Panc1 (cell line): ENCODE measurements around the gene DSCAM. TPM values are rescaled to one million over a fixed set of nuclear protein-coding genes. Genes with fewer than 3 reads are reported as not detected.

ENCODE experiments used
- ATAC-seq: fragments of 200-7000 bp; cut with Tn5 transposase; 2 replicates; pipeline ENCODE4 v1.9.1; 2020; ENCODE audit warnings: mild to moderate bottlenecking, moderate library complexity
- BruUV-seq: library from RNA; stranded (reverse); fragments of 400-500 nt; replicated peaks from 2 replicates; lab custom pipeline; 2021; lab: Mats Ljungman, UMichigan
- CTCF ChIA-PET: fragments of 300-600 bp; sonication (Branson Sonifier 250); formaldehyde crosslinking; loops from one replicate; lab custom pipeline; 2022; ENCODE audit warnings: antibody characterized with exemption; lab: Charles Lee
- POLR2A ChIA-PET: fragments of 300-600 bp; sonication (Branson Sonifier 250); formaldehyde crosslinking; loops from one replicate; lab custom pipeline; 2022; ENCODE audit warnings: antibody characterized with exemption; lab: Charles Lee
- DNase-seq: peaks from one replicate; pipeline ENCODE4 v3.0.0-alpha.2; 2010; ENCODE audit warnings: low read depth, low spot score
- H3K27ac ChIP-seq: 2 replicates; pipeline ENCODE4 v1.5.1; 2011; ENCODE audit warnings: mild to moderate bottlenecking, low read length, inconsistent platforms
- H3K27me3 ChIP-seq: fragments of 200-500 bp; sonication (Bioruptor generic); 2 replicates; pipeline ENCODE4 v1.6.0; 2014; ENCODE audit warnings: low read length, inconsistent platforms; ENCODE audit not compliant: control insufficient read depth, insufficient read depth
- H3K36me3 ChIP-seq: fragments of 200-500 bp; sonication (Bioruptor generic); 2 replicates; pipeline ENCODE4 v1.5.1; 2014; ENCODE audit warnings: inconsistent platforms, mild to moderate bottlenecking, low read length, moderate library complexity; ENCODE audit not compliant: control insufficient read depth, insufficient read depth
- H3K4me1 ChIP-seq: 2 replicates; pipeline ENCODE4 v1.5.1; 2011; ENCODE audit warnings: inconsistent platforms, mild to moderate bottlenecking, low read length, moderate library complexity; ENCODE audit not compliant: control insufficient read depth, insufficient read depth
- H3K4me3 ChIP-seq, 2 experiments: 2 replicates each; pipeline ENCODE4 v1.5.1; 2011 to 2012; ENCODE audit warnings: low read depth in 2 of 2, low read length in 2 of 2, mild to moderate bottlenecking in 2 of 2, inconsistent platforms in 1 of 2, moderate library complexity in 1 of 2
- H3K9me3 ChIP-seq: fragments of 200-500 bp; sonication (Bioruptor generic); 2 replicates; pipeline ENCODE4 v1.5.1; 2014; ENCODE audit warnings: low read depth, mild to moderate bottlenecking, inconsistent platforms, low read length, moderate library complexity; ENCODE audit not compliant: control insufficient read depth, insufficient read depth
- POLR2AphosphoS5 ChIP-seq: IDR thresholded peaks from 2 replicates; pipeline ENCODE4 v1.6.1; 2012; ENCODE audit warnings: mild to moderate bottlenecking, low read depth, low read length, moderate library complexity
- SIN3A ChIP-seq: IDR thresholded peaks from 2 replicates; pipeline ENCODE4 v1.6.1; 2012; ENCODE audit warnings: low read depth, mild to moderate bottlenecking, low read length, moderate library complexity, borderline replicate concordance; ENCODE audit not compliant: insufficient read depth
- TCF7L2 ChIP-seq: IDR thresholded peaks from 2 replicates; pipeline ENCODE4 v1.6.1; 2011; ENCODE audit warnings: mild to moderate bottlenecking, low read depth, low read length, inconsistent platforms
- in situ Hi-C: cut with HindIII; loops from 2 replicates; pipeline ENCODE4 v1.10.0; 2016; ENCODE audit warnings: low sequenced_read_pairs, low pct_unique_long_range_greater_than_20kb
- intact Hi-C: fragments of 100-400 bp; cut with micrococcal nuclease; formaldehyde crosslinking; loops from one replicate; pipeline ENCODE4 v1.10.0; 2022; ENCODE audit not compliant: unreplicated experiment
- total RNA-seq: library from RNA; stranded (reverse); gene quantifications from one replicate; pipeline ENCODE4 v1.2.1, GENCODE V29; 2021; ENCODE audit not compliant: unreplicated experiment
- TF ChIP-seq, protein P1 (sequence below): fragments of 450-650 bp; IDR thresholded peaks from 2 replicates; pipeline ENCODE4 v1.5.1; 2017; ENCODE audit warnings: mild to moderate bottlenecking
- TF ChIP-seq, protein P2 (sequence below), 2 experiments: IDR thresholded peaks; 2 replicates each; pipeline ENCODE4 v1.6.1; 2011 to 2012; ENCODE audit warnings: low read depth in 2 of 2, control low read depth in 1 of 2, low read length in 1 of 2, mild to moderate bottlenecking in 1 of 2, moderate library complexity in 1 of 2; ENCODE audit not compliant: insufficient read depth in 1 of 2

DSCAM gene
- total RNA-seq, 1 experiment from 2014 or later = not detected

DNA sequence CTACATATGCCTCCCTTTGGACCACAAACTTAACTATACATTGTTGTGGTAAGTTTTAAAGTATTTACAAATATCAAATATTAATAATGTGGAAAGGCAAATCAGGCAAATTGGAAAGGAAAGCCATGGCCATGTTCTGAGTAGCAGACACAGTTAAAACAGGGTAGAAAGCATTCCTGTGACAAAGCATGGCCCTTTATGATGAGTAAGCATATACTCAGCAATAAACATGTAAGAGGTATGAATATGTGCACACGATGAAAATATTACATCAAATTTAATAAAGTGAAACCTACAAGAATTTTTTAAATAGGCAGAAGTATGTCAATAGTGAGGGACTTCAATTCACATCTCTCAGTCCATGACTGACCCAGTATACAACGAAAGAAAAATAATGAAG, 389.2 kb downstream of the DSCAM start:
- no peaks in the 10 kb centered on the region for H3K27me3 ChIP-seq
- intact Hi-C loops (no loop called here), in situ Hi-C loops (no loop called here)
- CTCF ChIA-PET = no interaction called here
- no TSS peak for BruUV-seq
- TF ChIP-seq SIN3A (no peak), TCF7L2 (no peak)
- TF ChIP-seq, protein P1, sequence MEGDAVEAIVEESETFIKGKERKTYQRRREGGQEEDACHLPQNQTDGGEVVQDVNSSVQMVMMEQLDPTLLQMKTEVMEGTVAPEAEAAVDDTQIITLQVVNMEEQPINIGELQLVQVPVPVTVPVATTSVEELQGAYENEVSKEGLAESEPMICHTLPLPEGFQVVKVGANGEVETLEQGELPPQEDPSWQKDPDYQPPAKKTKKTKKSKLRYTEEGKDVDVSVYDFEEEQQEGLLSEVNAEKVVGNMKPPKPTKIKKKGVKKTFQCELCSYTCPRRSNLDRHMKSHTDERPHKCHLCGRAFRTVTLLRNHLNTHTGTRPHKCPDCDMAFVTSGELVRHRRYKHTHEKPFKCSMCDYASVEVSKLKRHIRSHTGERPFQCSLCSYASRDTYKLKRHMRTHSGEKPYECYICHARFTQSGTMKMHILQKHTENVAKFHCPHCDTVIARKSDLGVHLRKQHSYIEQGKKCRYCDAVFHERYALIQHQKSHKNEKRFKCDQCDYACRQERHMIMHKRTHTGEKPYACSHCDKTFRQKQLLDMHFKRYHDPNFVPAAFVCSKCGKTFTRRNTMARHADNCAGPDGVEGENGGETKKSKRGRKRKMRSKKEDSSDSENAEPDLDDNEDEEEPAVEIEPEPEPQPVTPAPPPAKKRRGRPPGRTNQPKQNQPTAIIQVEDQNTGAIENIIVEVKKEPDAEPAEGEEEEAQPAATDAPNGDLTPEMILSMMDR = no peak
- H3K36me3 ChIP-seq = no peaks in the 10 kb centered on the region
- ATAC-seq (no peak), DNase-seq (no peak)
- no peaks in the 10 kb centered on the region for H3K9me3 ChIP-seq
- POLR2A ChIA-PET = no interaction called here
- no peak overlapping the region for H3K27ac ChIP-seq
- no peaks in the 10 kb centered on the region for H3K4me1 ChIP-seq
- no peak overlapping the region for H3K4me3 ChIP-seq

DNA sequence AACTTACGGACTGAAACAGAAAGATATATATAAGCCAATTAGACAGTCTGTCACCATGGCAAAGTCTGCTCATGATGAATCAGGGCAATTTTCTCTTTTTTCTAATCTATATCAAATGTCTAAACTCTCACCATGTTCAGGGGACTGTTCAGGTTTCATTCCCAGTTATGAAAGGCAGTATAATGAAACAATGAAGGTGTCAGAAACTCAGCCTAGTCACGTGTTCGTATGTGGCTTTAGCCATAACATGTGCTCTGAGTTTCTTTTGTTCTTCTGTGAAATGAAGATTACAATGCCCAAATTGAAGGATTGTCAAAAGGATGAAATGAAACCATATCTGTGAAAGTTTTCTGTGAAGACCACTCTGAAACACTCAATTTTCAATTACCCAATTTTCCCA, 392.9 kb downstream of the DSCAM start:
- no peak for ATAC-seq
- Histone ChIP-seq H3K27ac (no peak overlapping the region), H3K9me3 (no peaks in the 10 kb centered on the region), H3K36me3 (no peaks in the 10 kb centered on the region), H3K27me3 (no peaks in the 10 kb centered on the region), H3K4me1 (no peaks in the 10 kb centered on the region), H3K4me3 (no peak overlapping the region)
- ChIA-PET POLR2A (no interaction called here), CTCF (no interaction called here)
- DNase-seq = no peak
- TF ChIP-seq POLR2AphosphoS5 (no peak), SIN3A (no peak), TCF7L2 (no peak)
- TF ChIP-seq, protein P2, sequence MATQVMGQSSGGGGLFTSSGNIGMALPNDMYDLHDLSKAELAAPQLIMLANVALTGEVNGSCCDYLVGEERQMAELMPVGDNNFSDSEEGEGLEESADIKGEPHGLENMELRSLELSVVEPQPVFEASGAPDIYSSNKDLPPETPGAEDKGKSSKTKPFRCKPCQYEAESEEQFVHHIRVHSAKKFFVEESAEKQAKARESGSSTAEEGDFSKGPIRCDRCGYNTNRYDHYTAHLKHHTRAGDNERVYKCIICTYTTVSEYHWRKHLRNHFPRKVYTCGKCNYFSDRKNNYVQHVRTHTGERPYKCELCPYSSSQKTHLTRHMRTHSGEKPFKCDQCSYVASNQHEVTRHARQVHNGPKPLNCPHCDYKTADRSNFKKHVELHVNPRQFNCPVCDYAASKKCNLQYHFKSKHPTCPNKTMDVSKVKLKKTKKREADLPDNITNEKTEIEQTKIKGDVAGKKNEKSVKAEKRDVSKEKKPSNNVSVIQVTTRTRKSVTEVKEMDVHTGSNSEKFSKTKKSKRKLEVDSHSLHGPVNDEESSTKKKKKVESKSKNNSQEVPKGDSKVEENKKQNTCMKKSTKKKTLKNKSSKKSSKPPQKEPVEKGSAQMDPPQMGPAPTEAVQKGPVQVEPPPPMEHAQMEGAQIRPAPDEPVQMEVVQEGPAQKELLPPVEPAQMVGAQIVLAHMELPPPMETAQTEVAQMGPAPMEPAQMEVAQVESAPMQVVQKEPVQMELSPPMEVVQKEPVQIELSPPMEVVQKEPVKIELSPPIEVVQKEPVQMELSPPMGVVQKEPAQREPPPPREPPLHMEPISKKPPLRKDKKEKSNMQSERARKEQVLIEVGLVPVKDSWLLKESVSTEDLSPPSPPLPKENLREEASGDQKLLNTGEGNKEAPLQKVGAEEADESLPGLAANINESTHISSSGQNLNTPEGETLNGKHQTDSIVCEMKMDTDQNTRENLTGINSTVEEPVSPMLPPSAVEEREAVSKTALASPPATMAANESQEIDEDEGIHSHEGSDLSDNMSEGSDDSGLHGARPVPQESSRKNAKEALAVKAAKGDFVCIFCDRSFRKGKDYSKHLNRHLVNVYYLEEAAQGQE (IDR thresholded peaks at IDR 0.05; ENCODE audit: insufficient read depth in 1 of 2, low read depth in 2 of 2, low read length in 1 of 2) = no peak
- TF ChIP-seq, protein P1 = no peak
- in situ Hi-C loops = no loop called here
- intact Hi-C loops = no loop called here
- no TSS peak for BruUV-seq

DNA sequence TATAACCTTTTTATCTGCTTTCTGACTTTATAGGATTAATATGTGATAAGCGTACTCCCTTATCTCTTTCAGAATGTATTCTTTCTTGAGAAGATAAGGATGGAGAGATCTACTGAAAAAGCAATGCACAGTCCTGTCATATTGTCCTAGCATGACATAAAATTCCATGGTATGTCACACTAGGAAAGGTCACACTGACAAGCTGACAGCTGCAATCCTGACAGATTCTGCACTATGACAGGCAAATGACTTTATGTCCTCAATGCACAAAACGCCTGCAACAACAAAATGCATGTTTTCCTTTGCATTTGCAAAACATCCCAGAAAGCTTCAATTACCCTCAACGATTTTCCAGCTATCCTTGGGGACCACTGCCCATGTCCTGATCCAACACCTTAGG, 393.8 kb downstream of the DSCAM start:
- CTCF ChIA-PET = no interaction called here
- BruUV-seq = no TSS peak
- TF ChIP-seq, protein P1 = no peak
- no peak for TF ChIP-seq TCF7L2
- no peak for TF ChIP-seq POLR2AphosphoS5
- TF ChIP-seq, protein P2 (IDR thresholded peaks at IDR 0.05; ENCODE audit: insufficient read depth in 1 of 2, low read depth in 2 of 2, low read length in 1 of 2) = no peak
- no peak for TF ChIP-seq SIN3A

More for the DNA sequence above, 393.8 kb downstream of the DSCAM start:
- Histone ChIP-seq H3K9me3 (no peaks in the 10 kb centered on the region), H3K4me3 (no peak overlapping the region), H3K27ac (no peak overlapping the region), H3K27me3 (no peaks in the 10 kb centered on the region), H3K4me1 (no peaks in the 10 kb centered on the region), H3K36me3 (no peaks in the 10 kb centered on the region)
- intact Hi-C loops (no loop called here), in situ Hi-C loops (no loop called here)
- ATAC-seq (no peak), DNase-seq (no peak)
- POLR2A ChIA-PET = no interaction called here
